GM12864 (cell line): ENCODE results near the gene NR3C1.

Experiments used
- DNase-seq: peaks from one replicate; pipeline ENCODE4 v3.0.0-alpha.2; 2011; ENCODE audit warnings: low read depth
- H3K4me3 ChIP-seq: 2 replicates; pipeline ENCODE4 v1.5.1; 2011; ENCODE audit warnings: mild to moderate bottlenecking, low read depth, low read length, control low read depth
- CTCF ChIP-seq: IDR thresholded peaks from 2 replicates; pipeline ENCODE4 v1.5.1; 2011; ENCODE audit warnings: low read depth, mild to moderate bottlenecking, moderate library complexity, low read length, control low read depth, inconsistent platforms; ENCODE audit errors: missing control alignments

Gene NR3C1

GRCh38 chr5:143362664-143363227 is 40.7 kb downstream of the NR3C1 start:
- no peak overlapping the region for H3K4me3 ChIP-seq
- no peak for TF ChIP-seq CTCF
- DNase-seq, result no peak

- no peak for TF ChIP-seq CTCF
- H3K4me3 ChIP-seq, result no peak overlapping the region
- DNase-seq, result no peak
Observed at GRCh38 chr5:143361438-143361837, 42.0 kb downstream of the NR3C1 start.

GRCh38 chr5:143360755-143361154 is 42.7 kb downstream of the NR3C1 start:
- H3K4me3 ChIP-seq, result no peak overlapping the region
- no peak for TF ChIP-seq CTCF
- DNase-seq, result no peak

GRCh38 chr5:143359869-143360268 is 43.6 kb downstream of the NR3C1 start:
- DNase-seq, result no peak
- TF ChIP-seq CTCF, result no peak
- no peak overlapping the region for H3K4me3 ChIP-seq

GRCh38 chr5:143356855-143357583 is 46.5 kb downstream of the NR3C1 start:
- no peak for TF ChIP-seq CTCF
- no peak overlapping the region for H3K4me3 ChIP-seq
- no peak for DNase-seq

GRCh38 chr5:143355710-143356109 is 47.8 kb downstream of the NR3C1 start:
- no peak for TF ChIP-seq CTCF
- H3K4me3 ChIP-seq, result no peak overlapping the region
- DNase-seq, result no peak

GRCh38 chr5:143354025-143354424 is 49.5 kb downstream of the NR3C1 start:
- no peak for DNase-seq
- no peak for TF ChIP-seq CTCF
- peak overlapping the region; percentile 20; the same call in 1 of the 2 replicates for H3K4me3 ChIP-seq
